RWPE2 (cell line): ENCODE results near the gene ARPP21.

Experiments used
- ATAC-seq: fragments of 200-7000 bp; cut with Tn5 transposase; 3 replicates; pipeline ENCODE4 v1.9.1; 2021; ENCODE audit warnings: low read depth
- DNase-seq: peaks from one replicate; pipeline ENCODE4 v3.0.0-alpha.2; 2020; ENCODE audit warnings: low spot score
- H3K27ac ChIP-seq: fragments of 450-650 bp; 2 replicates; pipeline ENCODE4 v1.5.1; 2017; ENCODE audit warnings: mild to moderate bottlenecking; ENCODE audit not compliant: poor library complexity, severe bottlenecking
- H3K27me3 ChIP-seq: fragments of 250-450 bp; sonication (Bioruptor Pico); 2 replicates; pipeline ENCODE4 v1.5.1; 2021; ENCODE audit warnings: mild to moderate bottlenecking, moderate library complexity; ENCODE audit not compliant: insufficient read depth, poor library complexity, severe bottlenecking
- H3K36me3 ChIP-seq: fragments of 250-450 bp; sonication (Bioruptor Pico); 2 replicates; pipeline ENCODE4 v1.5.1; 2020; ENCODE audit warnings: low read depth, mild to moderate bottlenecking, moderate library complexity
- H3K4me1 ChIP-seq: fragments of 250-450 bp; sonication (Bioruptor Pico); 2 replicates; pipeline ENCODE4 v1.5.1; 2021; ENCODE audit warnings: mild to moderate bottlenecking, moderate library complexity; ENCODE audit not compliant: insufficient read depth, poor library complexity, severe bottlenecking
- H3K4me3 ChIP-seq: fragments of 250-450 bp; sonication (Bioruptor Pico); 2 replicates; pipeline ENCODE4 v1.5.1; 2021; ENCODE audit warnings: mild to moderate bottlenecking, moderate library complexity; ENCODE audit not compliant: severe bottlenecking
- H3K9me3 ChIP-seq: fragments of 250-450 bp; sonication (Bioruptor Pico); 2 replicates; pipeline ENCODE4 v1.5.1; 2021; ENCODE audit warnings: mild to moderate bottlenecking, moderate library complexity; ENCODE audit not compliant: severe bottlenecking
- TF ChIP-seq, protein P1 (sequence below): fragments of 450-650 bp; IDR thresholded peaks from one replicate; pipeline ENCODE4 v1.5.1; 2017; ENCODE audit warnings: mild to moderate bottlenecking, moderate library complexity; ENCODE audit not compliant: poor library complexity, severe bottlenecking

Gene ARPP21

DNA sequence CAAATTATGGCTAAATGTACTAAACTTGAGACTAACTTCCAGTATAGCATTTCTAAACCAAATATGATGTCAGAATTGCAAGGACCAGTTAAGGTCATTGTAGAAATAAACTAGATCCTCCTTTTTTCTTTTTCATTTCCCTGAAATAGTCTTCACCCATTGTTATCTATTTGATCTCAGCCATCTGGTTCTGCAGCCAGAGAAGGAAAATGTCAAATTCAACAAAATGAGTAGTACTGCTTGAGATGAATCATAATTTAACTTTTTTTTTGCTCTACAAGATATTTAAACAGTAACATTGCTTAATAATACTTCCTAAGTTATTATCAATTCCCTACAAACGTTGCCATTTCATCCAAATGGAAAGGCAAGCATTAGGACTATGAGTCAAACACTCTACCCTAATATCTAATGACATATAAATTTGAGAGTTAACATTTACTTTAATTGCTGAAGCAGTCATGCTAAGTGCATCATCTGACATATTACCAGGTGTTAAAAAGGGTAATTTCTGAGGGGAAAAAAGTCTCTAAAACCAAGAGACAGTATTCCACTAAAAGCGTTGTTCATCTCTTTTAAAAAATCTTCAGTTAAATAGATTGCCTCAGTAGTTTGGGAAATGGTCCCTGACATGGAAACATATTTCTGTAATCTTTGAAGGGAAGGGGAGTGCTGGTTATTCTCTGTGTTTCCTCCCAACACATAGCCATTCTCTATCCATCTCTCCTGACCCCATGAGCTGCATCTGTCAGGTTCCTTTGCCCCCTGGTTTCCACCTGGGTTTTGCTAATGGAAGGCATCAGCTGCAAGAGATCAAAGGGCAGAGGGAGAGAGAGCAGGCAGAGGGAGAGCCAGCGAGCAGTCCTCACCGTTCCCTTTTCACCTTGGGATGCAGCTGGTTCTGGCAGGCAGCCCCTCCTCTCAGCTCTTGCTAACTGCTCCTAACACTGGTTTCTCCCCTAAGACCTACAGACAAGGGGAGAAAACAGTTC is 138.5 kb downstream of the ARPP21 start:
- H3K4me3 ChIP-seq: no peak overlapping the region
- ATAC-seq: no peak
- TF ChIP-seq, protein P1, sequence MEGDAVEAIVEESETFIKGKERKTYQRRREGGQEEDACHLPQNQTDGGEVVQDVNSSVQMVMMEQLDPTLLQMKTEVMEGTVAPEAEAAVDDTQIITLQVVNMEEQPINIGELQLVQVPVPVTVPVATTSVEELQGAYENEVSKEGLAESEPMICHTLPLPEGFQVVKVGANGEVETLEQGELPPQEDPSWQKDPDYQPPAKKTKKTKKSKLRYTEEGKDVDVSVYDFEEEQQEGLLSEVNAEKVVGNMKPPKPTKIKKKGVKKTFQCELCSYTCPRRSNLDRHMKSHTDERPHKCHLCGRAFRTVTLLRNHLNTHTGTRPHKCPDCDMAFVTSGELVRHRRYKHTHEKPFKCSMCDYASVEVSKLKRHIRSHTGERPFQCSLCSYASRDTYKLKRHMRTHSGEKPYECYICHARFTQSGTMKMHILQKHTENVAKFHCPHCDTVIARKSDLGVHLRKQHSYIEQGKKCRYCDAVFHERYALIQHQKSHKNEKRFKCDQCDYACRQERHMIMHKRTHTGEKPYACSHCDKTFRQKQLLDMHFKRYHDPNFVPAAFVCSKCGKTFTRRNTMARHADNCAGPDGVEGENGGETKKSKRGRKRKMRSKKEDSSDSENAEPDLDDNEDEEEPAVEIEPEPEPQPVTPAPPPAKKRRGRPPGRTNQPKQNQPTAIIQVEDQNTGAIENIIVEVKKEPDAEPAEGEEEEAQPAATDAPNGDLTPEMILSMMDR: no peak

DNA sequence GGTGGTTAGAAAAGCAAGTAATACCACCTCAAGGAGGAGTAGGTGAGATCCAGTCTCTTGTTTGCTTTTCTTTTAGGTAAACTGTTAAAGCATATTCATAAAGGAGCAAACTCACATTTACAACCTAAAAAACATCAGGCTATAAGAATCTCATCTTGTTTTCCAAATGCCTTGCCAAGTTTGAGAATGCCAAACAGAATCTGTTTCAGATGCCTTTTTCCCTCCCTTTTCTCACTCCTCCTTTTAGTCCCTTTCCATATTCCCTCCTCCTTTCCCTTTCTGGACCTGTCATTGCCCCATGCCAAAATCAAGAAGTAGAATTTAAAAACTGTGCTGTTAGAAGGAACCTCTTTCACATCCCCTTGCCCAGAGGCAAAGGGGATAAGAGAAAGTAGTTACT is 140.3 kb downstream of the ARPP21 start:
- Histone ChIP-seq H3K27me3 (no peaks in the 10 kb centered on the region), H3K4me3 (no peak overlapping the region), H3K9me3 (no peaks in the 10 kb centered on the region), H3K27ac (no peak overlapping the region), H3K4me1 (no peaks in the 10 kb centered on the region), H3K36me3 (no peaks in the 10 kb centered on the region)
- ATAC-seq: no peak
- no peak for DNase-seq
- TF ChIP-seq, protein P1: no peak

More for the DNA sequence above, 138.5 kb downstream of the ARPP21 start:
- H3K9me3 ChIP-seq: no peaks in the 10 kb centered on the region
- no peaks in the 10 kb centered on the region for H3K27me3 ChIP-seq
- no peaks in the 10 kb centered on the region for H3K36me3 ChIP-seq
- no peak overlapping the region for H3K27ac ChIP-seq
- no peaks in the 10 kb centered on the region for H3K4me1 ChIP-seq
- DNase-seq: no peak

DNA sequence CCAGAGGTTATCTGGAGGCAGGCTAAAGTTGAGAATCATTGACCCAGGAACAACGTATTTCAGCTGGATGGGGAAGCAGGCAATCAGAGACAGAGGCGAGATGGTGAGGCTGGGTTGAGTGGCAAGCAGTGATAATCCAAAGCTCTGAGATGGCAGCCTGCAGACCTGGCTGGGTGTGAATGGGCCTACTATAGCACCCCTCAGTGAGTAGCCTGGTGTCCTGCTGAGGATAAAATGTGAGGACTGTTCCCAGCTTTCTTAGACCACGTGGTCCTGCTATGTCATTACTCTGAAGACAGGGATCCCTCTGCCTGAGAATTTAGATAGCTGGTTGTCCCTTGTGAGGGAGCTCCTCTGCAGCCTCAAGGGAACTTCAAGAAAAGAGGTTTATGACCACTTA is 141.5 kb downstream of the ARPP21 start:
- Histone ChIP-seq H3K36me3 (no peaks in the 10 kb centered on the region), H3K27ac (no peak overlapping the region), H3K4me1 (no peaks in the 10 kb centered on the region), H3K9me3 (no peaks in the 10 kb centered on the region), H3K4me3 (no peak overlapping the region), H3K27me3 (no peaks in the 10 kb centered on the region)
- ATAC-seq: no peak
- TF ChIP-seq, protein P1: no peak
- DNase-seq: no peak

DNA sequence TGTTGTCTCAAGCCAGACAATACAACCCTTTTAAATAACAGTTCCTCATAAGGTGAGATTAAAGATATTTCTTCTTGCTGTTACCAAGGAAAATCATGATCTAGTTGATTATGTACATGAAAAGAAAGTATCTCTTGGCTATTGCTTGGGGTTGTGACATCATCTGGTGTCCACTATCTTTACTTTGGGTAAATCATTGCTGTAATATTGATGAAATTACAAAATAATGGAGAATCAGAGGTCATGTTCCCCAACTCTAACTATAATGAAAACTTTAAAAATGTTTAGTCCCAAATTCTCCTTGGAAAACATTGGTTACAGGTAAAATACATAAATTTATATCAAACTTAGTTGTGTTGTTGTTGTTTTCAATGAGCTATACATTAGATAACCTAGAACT is 142.2 kb downstream of the ARPP21 start:
- no peaks in the 10 kb centered on the region for H3K27me3 ChIP-seq
- H3K4me1 ChIP-seq: no peaks in the 10 kb centered on the region
- DNase-seq (no peak), ATAC-seq (no peak)
- H3K27ac ChIP-seq: no peak overlapping the region
- no peaks in the 10 kb centered on the region for H3K9me3 ChIP-seq
- TF ChIP-seq, protein P1: no peak
- no peak overlapping the region for H3K4me3 ChIP-seq
- H3K36me3 ChIP-seq: no peaks in the 10 kb centered on the region

DNA sequence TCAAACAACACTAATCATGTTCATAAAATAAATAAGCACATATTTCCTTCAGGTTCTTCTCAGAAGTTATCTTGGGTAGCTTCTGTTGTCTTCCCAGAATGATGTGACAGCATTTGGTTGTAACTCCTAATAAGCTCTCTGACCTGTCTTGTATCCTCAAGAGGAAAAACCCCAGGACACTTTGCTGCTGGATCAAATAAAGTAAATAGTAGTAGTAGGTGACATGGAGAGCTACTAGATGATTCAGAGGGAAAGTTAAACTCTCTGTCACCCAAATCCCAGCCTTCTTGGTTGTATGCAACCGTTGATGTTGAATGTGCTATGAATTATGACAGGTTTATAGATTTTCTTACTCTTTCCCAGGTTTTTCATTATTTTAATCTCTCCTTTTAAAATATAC is 143.0 kb downstream of the ARPP21 start:
- DNase-seq (no peak), ATAC-seq (no peak)
- H3K36me3 ChIP-seq: no peaks in the 10 kb centered on the region
- H3K27me3 ChIP-seq: no peaks in the 10 kb centered on the region
- no peaks in the 10 kb centered on the region for H3K4me1 ChIP-seq
- no peak overlapping the region for H3K4me3 ChIP-seq
- no peaks in the 10 kb centered on the region for H3K9me3 ChIP-seq
- TF ChIP-seq, protein P1: no peak
- no peak overlapping the region for H3K27ac ChIP-seq
